GM19099 (cell line): ENCODE data around the gene PAQR8.

Source experiments
- POLR2A ChIP-seq: IDR thresholded peaks from 3 replicates; pipeline ENCODE4 v1.6.1; 2011; ENCODE audit warnings: low read depth; ENCODE audit not compliant: insufficient read length; ENCODE audit errors: extremely low read depth

The PAQR8 gene

GRCh38 chr6:52381249-52381648, 19.3 kb downstream of the PAQR8 start:
- no peak for TF ChIP-seq POLR2A

DNA sequence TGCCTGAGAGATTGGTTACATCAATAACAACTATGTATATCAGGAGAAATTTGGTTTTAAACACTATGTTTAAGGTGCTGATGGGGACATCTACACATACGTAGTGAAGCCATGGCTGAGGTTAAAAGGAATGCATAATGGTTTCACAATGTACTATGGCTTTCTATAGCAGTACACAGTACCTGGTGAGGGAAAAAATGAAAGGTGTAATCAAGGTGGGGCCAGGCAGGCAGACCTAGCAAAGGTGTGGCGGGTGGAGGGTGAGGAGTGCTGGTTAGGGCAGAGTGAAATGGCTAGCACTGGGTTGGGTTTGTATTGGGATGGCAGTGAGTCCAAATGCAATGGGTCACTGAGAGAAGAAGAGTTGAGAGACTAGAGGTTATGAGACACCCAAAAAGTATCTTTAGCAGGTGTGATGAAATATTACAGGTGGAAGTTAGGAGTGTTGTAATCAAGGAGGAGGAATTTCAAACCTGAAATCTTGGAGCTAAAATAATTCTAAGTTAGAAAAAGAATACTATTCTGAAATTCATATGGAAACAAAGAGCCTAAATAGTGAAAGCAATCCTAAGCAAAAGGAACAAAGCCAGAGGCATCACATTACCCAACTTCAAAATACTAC, 22.3 kb downstream of the PAQR8 start:
- no peak for TF ChIP-seq POLR2A

DNA sequence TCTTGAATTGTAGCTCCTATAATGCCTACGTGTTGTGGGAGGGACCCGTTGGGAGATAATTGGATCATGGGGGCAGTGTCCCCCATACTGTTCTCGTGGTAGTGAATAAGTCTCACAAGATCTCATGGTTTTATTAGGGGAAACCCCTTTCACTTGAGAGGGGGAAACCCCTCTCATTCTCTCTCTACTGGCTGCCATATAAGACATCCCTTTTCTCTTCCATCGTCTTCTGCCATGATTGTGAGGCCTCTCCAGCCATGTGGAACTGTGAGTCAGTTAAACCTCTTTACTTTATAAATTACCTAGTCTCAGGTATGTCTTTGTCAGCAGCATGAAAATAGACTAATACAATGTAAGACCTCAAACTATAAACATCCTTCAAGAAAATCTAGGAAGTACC, 23.1 kb downstream of the PAQR8 start:
- TF ChIP-seq POLR2A, result no peak

DNA sequence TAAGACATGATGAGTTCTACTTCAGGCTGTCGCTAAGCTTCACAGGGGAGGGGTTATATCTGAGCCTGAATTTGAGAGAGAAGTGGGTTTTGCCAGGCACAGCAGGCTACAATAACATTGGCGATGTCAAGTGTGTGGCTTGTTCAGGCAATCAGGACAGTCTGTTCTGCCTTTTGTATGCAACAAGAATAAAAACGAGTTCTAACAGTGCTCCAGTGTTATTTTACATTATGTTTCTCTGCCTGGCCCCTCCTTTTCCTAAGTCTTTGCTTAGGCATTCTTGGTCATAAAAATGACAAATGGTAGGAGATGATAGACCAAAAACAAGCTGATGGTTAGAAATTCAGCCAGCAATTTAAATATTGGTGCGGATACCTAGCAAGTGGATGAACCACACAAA, 26.8 kb downstream of the PAQR8 start:
- no peak for TF ChIP-seq POLR2A

DNA sequence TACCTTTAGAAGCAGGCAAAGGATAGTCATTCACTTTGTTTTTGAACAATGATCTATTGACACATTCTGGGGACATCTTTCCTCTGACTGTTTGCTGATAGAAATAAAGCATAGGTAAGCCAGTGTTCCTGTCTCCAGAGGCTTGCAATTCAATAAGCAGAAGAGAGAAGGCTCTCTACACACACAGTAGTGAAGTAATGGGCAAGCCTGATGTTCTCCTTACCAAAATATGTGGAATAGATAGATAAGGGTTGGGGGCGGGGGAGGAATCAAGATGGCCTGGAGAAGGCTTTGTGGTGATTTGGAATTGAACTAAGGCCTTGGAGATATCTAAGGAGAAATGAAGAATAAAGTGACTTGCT, 27.3 kb downstream of the PAQR8 start:
- no peak for TF ChIP-seq POLR2A

DNA sequence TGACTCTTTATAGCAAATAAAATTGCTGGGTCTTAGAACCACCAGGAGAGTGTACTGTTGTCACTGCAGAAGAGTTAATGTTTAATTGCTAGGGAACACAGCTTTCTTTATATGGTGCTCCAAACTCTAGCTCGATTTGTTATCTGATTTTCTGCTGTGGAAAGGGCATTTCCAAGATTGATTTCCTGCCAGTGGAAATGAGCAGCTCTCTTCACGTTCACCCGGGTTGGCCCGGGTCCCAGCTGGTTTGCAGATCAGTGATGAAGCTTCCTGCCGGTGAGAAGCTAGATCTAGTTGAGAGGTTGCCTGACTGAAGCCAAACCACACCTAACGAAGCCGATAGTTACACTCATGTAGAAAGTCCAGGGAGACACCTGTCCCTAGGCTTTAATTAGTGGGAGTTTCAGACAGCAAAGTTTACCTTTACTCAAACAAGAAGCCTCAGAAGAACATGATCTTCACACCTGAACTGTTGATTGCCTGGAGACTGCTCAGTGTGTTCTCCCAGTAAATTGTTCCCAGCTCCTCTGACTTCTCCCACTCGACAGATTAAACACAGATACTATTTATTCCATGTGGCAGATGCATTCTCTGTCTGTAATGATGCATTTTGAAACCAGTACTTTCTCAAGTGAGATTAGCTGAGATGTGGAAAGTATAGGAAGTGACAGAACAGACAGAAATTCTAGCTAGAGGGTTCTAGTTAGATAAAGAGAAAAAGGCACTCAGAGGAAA, 27.8 kb downstream of the PAQR8 start:
- peak; percentile 28 for TF ChIP-seq POLR2A

GRCh38 chr6:52390361-52390727, 28.4 kb downstream of the PAQR8 start:
- TF ChIP-seq POLR2A, result peak; percentile 39

- no peak for TF ChIP-seq POLR2A
Observed at GRCh38 chr6:52391599-52391998, 29.6 kb downstream of the PAQR8 start.

- TF ChIP-seq POLR2A, result no peak
Observed at GRCh38 chr6:52392944-52393343, 31.0 kb downstream of the PAQR8 start.

DNA sequence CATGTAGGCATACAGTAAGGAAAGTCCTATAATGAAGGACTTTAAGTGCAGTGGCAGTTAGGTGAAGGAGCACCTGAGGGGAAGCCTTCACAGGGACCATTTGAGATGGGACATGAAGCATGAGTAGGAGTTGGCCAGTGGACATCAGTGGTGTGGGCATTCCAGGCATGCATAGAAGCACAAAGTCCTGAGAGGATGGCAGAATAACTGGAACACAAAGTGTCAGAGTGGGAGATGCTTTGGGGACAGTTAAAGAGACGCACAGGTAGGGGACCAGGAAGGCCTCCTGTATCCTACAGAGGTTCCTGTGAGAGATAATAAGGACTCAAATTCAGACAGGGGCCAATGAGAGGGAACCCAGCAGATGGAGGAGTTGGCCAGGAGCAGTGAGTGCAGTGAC, 31.8 kb downstream of the PAQR8 start:
- no peak for TF ChIP-seq POLR2A

- no peak for TF ChIP-seq POLR2A
Observed at GRCh38 chr6:52394251-52394666, 32.3 kb downstream of the PAQR8 start.

DNA sequence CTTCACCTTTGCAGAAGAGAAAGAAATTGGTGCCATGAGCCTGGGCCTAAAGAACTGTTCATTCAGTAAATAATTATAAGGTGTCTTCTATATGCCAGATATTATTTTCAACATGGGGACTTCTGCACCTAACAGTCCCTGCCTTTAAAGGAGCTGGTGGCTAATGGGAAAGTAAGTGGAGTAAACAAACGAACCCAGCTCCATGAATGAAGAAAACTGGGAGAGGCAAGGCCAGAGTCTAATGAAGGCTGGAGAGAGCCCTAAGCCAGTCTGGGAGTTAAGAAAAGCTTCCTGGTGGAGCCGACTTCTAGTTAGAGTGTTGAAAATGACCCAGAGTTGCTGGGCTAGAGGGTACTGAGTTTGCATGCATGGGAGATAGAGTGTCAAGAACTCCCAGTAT, 34.0 kb downstream of the PAQR8 start:
- TF ChIP-seq POLR2A, result no peak

- TF ChIP-seq POLR2A, result no peak
Observed at GRCh38 chr6:52399511-52400312, 37.8 kb downstream of the PAQR8 start.

- TF ChIP-seq POLR2A, result no peak
Observed at GRCh38 chr6:52400313-52401041, 38.5 kb downstream of the PAQR8 start.

DNA sequence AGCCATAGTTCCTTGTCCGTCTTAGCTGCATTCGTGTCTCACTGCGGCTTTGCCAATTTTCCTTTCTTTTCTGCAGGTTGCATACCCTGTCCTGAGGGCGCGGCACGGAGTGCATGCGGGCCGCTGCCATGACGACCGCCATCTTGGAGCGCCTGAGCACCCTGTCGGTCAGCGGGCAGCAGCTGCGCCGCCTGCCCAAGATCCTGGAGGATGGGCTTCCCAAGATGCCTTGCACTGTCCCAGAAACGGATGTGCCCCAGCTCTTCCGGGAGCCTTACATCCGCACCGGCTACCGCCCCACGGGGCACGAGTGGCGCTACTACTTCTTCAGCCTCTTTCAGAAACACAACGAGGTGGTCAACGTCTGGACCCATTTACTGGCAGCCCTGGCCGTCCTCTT, 41.1 kb downstream of the PAQR8 start:
- TF ChIP-seq POLR2A, result no peak
